Subcutaneous adipose tissue (tissue), 4 donors: ENCODE data around the gene MYLK. TPM values are rescaled to one million over a fixed set of nuclear protein-coding genes. Genes with fewer than 3 reads are reported as not detected.

Experiments
- CTCF ChIP-seq: fragments of 450-650 bp; IDR thresholded peaks from one replicate; pipeline ENCODE4 v1.5.1; 2016; ENCODE audit warnings: low read depth, mild to moderate bottlenecking, control low read depth, antibody characterized with exemption, moderate library complexity
- total RNA-seq, 4 donors: library from RNA; depleted of rRNA; stranded (reverse); fragments of >200 nt; gene quantifications; one replicate each; pipeline ENCODE4 v1.1.0, GENCODE V29; 2016

MYLK gene
- total RNA-seq, 4 donors from 2014 or later: 28.2 to 113 (median 58.3) TPM

DNA sequence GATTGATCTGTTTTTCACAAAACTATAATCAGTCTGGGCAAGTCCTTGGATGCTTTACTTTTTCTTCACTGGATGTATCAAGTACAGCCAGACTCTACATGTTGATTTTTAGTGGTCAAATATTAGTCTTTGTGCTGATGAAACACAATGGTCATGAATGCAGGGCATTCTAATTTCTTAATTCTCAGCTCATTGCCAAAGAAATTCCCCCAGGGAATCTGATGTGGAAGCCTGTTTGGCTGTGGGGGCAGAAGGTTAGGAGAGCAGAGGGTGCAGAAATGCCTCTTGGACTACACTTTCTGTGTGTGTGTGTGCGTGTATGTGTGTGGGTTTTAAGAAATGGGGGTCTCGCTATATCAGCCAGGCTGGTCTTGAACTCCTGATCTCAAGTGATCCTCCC, 250.6 kb downstream of the MYLK start:
- TF ChIP-seq CTCF: no peak

- no peak for TF ChIP-seq CTCF
These were observed 251.9 kb downstream of the MYLK start for GRCh38 chr3:123632161-123632655.

GRCh38 chr3:123629747-123630047, 254.4 kb downstream of the MYLK start:
- no peak for TF ChIP-seq CTCF

GRCh38 chr3:123628996-123629746, 255.0 kb downstream of the MYLK start:
- no peak for TF ChIP-seq CTCF

GRCh38 chr3:123627673-123628670, 256.2 kb downstream of the MYLK start:
- TF ChIP-seq CTCF: no peak

- no peak for TF ChIP-seq CTCF
These were observed 257.3 kb downstream of the MYLK start for GRCh38 chr3:123626881-123627280.

DNA sequence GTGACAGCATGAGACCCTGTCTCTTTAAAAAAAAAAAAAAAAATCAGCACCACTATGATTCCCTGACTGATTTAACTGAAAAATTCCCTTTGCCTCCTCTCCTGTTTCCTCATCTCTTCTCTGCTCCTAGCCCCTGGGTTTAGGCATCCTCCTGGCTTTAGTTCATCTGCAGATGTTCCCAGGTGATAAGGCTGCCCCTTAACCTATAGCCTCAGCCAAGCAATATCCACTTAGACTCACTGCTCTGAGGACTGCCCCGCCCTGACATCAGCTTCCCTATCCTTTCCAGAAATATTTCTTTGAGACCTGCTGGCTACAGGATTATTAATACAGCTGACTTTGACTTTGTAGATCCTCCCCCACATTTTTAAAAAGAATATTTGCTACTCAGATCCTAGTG, 259.8 kb downstream of the MYLK start:
- TF ChIP-seq CTCF: no peak
